NCI-H1930 (cell line): Measurements from ENCODE around the gene FIBP.

ENCODE experiments used
- DNase-seq, 2 experiments: peaks; one replicate each; lab custom pipeline; 2025; lab: John Stamatoyannopoulos, UW

The FIBP gene

DNA sequence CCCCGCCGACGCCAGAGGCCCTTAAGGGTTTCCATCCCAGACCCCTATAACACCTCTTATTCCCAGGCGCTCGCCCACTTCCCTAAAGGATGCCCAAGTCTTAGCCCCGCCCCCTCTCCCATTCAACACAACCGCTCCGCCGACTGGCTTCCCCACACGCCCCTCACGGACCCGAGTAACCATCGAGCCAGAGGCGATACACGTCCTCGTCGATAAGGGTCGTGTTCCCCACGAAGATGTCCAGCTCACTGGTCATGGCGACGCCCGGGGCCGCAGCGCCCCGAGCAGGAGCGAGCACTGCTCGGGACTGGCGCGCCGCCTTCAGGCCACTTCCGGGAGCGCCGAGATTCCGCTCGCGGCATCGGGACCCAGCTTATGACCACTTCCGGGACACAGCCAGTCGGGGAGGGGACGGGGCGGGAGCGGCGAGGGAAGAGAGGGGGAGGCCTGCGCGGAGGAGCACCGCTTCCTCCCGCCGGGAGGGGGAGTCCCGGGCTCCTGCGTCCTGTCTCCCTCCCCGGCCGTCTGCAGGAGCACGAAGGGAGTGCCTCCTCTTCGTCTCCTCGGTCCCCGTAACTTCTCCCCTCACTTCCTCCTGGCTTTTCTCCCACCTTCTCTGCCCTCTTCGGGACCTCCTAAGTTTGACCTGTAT is at the start of gene FIBP:
TSS of gene FIBP (minus strand) at position 309 of the 652 bp plus-strand sequence. CDS start at position 256, 53 bp downstream.
- peak; percentile 93 for DNase-seq

DNA sequence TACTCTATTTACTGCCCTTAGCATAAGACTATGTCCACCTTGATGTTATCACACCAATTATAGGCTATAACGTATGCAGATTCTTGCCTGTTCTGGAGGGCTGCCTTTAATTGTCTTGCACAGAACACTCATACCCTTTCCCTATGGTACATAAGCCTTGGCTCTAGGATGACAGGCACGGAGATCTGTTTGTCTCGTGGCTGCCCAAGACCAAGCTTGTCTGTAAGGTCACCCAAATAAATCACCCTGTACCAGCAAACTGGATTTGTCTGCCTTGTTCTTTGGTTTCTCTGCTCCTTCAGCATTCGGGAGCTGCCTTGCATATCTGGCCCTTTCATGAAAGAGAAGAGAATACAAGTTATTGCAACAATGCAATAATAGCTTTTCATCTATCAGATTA is 49.5 kb upstream of the FIBP start:
- no peak for DNase-seq

DNA sequence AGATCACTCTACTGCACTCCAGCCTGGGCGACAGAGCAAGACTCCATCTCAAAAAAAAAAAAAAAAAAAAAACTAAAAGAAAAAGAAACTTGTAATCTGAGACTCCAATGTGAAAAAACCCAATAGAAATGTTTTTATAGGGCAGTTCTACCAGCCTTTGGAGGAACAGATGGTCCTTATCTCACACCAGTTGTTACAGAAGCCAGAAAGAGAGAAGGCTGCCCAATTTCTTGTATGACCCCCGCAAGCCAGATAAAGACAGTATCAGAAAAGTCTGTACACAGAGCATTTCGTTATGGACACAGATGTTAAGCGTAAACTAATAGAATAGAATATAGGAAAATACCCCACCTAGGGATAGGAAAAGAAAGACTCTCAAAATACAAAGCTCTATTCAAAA is 45.7 kb upstream of the FIBP start:
- no peak for DNase-seq

DNA sequence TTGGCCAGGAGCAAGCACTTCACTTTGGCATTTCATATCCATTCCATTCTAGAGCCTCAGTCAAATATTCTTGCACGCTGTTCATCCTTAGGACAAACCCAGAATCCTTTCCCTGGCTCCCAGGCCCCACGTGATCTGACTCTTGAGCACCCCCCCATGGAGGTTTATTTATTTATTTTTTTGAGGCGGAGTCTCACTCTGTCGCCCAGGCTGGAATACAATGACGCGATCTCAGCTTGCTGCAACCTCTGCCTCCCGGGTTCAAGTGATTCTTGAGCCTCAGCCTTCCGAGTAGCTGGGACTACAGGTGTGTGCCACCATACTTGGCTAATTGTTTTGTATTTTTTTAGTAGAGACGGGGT is 44.3 kb upstream of the FIBP start:
- peak in 1 of 2 experiments; percentile 6 for DNase-seq

DNA sequence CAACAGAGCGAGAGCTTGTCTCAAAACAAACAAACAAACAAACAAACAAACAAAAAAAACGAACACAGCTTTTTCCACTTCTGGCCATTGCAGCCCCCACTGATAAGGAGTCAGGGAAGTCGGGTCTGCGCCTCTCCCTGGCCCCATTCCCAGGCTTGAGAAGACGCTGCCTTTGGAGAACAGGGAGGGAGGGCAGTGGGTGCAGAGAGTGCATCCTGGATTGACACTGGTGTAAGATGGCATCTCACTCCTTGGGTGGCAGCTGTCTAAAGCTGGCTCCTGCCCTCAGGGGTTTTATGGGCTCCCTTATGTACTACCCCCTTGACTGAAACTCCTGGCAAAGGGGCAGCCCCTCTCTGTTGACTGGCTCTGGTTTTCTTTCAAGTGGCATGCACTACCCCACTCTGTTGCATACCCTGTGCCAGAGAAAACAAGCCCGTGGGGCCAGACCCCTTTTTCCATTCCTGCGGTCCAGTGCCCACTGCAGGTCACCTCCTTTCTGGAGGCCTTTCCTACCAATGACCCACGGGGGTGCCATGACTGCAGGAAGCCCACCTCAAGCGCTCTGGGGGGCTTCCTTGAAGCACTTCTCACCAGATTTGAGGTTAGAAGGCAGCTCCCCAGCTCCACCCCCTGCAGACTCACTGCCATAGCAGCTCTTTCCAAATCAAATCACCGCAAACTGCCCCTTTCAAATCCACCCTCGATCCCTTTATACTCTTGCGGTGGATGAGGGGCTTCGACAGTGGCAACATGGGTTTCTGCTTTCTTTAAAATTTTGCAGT is 43.7 kb upstream of the FIBP start:
- DNase-seq: no peak

DNA sequence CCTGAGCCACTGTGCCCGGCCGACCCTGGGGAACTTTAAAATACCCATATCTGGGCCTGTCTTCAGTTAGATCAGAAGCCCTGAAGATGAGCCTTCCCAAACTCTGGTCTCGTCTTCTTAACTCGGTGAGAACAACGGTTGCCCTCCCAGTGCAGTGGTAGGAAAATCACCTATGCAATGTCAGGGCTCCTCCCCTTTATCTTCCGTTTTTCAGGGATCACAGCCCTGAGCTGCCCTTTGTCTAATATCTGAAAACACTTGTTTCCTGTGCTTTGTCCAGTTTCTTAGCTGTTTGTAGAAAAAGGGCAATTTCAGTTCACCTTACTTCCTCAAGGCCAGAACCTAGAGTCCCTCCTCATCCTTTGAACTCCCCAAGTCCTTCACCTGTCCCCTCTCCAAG is 40.4 kb upstream of the FIBP start:
- no peak for DNase-seq

DNA sequence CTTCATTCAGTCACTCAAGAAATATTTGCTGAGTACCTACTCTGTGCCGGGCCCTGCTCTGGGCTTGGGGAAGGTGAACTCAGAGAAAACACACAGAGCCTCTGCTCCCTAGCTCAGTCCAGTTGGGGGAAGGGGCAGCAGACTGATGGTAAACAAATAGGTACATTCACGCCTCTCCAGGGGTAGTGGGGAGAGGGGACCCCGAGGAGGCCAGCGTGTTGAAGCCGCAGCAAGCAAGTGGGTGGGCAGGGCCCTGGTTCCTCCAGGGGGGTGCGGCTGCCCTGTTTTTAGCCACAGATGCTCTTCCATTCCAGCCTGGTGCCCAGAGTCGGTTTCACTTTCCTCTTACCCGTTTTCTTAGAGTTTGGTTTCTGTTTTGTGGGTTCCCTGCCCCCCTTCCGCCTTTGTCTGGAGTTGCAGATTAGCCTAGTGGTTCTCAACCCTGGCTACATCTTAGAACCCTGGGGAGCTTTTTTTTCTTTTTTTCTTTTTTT is 39.7 kb upstream of the FIBP start:
- no peak for DNase-seq

DNA sequence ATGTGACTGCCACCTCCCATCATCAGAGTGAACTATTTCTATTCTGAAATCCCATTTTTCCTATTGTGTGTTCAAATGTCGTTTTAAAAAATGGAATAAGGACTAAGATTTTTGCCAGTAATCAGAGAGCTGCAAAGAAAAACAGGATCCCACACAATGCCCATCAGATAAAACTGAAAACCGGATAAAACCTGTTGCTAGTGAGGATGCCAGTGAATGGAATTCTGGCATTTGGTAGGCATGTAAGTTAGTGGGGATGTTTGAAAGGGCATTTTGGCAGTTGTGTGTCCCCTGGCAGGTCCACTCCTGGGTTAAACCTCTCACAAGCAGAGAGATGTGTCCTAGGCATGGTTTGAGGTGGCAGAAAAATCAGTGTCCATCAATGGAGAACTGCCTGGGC is 37.1 kb upstream of the FIBP start:
- DNase-seq: no peak

DNA sequence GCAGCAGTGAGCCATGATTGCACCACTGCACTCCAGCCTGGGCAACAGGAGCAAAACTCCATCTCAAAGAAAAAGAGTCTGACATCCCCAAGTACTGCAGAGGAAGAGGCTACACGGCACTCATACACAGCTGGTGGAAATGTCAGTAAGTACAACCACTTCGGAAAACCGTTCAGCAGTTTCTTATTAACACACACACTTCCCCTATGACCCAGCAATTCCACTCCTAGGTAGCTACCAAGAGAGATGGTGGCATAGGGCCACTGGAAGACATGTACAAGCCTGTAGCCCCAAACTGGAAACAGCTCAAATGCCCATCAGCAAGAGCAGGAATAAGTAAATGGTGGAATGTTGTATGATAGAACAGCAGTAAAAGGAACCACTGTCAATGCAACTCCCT is 34.3 kb upstream of the FIBP start:
- DNase-seq: no peak

DNA sequence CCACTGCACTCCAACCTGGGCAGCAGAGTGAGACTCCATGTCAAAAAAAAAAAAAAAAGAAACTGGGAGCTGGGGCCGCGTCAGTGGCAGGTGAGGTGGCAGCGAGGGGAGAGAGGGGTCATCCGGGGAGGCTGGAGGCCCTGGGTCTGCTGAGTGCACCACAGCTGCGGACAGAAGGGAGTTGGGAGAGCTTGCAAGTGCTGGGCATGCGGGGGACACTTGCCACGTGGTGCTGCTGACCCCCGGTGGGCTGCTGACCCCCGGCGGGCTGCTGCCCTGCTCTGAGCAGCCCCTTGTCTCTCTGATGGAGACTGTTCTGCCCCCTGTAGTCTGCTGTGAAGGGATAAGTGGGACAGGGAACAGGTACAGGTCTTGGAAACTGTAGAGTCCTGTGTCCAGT is 33.6 kb upstream of the FIBP start:
- no peak for DNase-seq

DNA sequence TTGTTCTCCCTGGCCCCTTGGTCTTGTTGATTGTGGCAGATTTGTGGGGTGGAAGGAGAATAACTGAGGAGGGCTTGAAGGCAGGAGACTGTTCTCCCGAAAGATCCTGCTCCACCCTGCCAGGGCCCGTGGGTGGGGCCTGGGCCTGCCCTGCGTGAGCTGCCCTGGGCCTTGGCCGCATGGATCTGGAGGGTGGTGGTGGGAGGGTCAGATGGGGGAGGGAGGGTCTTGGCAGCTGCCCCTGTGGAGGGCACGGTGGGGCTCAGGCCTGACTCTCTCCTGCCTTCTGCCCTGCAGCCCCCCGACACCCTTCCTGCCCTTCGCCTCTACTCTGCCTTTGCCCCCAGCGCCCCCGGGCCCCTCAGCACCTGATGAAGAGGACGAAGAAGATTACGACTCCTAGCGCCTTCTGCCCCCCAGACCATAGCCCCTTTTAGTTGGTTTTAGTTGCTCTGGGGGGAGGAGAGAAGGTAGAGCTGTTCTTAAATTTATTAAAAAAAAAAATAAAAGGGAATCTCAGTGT is 32.8 kb upstream of the FIBP start:
- no peak for DNase-seq

DNA sequence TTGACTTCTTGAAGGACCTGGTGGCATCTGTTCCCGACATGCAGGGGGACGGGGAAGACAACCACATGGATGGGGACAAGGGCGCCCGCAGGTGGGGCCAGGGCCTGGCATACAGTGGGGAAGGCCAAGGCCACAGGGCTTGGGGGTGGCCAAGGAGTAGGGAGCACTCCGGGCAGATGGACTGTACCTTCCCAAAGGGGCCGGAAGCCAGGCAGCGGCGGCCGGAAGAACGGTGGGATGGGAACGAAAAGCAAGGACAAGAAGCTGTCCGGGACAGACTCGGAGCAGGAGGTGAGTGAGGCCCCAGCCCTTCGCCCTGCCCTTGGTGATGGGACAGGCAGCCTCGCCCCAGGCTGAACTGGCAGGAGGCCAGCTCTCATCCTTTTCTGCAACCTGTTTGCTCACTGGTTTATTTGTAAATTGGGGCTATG is 32.1 kb upstream of the FIBP start:
- no peak for DNase-seq

DNA sequence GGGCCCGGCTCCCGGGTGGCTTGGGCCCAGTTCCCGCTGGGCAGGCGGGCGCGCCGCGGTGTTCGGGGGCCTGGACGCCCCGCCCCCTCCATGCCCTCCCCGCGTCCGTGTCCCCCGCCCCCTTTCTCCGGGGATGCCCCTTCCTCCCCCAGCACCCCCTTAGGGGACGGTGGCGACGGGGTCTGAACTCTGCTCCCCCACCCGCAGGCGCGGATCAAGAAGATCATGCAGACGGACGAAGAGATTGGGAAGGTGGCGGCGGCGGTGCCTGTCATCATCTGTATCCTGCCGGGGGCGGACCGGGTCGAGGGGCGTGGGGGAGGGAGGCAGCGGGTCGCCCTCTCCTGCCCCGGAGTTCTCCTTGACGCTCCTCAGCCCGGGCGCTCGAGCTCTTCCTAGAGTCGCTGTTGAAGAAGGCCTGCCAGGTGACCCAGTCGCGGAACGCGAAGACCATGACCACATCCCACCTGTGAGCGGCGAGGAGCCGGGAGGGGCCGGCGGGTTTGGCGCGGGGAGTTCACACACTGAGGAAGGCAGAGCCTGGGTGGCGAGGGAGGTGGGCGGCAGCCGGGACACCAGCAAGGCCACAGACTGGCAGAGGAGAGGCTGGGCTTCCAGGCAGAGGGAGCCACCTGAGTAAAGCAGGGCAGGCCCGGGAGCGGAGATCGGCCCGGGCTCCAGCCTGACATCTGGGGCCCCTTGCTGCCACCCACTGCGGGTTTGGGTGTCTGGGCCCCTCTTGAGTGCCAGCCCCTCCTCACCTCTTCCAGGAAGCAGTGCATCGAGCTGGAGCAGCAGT is 31.5 kb upstream of the FIBP start:
- DNase-seq: no peak

DNA sequence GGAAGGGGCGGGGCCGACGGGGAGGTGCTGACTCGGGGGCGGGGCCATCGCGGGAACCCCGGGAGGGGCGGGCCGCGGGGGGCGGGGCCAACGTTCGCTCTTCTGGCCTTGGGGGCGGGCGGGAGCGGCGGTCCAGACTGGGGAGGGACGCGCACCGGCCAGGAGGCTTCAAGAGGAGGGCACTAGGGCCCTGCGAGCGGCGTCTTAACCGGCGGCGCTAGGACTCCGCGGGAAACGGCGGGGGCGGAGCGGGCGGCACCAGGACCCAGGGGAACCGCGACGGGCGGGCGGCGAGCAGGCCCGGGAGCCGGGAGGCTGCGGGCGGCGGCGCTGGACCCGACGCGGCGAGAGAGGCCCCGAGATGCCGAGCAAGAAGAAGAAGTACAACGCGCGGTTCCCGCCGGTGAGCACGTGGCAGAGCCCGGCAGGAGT is 30.9 kb upstream of the FIBP start, which contains the start of gene DRAP1:
TSS of gene DRAP1 (plus strand) at position 286 of the 432 bp plus-strand sequence. CDS start at position 362, 76 bp downstream.
- DNase-seq: peak; percentile 95 to 97

DNA sequence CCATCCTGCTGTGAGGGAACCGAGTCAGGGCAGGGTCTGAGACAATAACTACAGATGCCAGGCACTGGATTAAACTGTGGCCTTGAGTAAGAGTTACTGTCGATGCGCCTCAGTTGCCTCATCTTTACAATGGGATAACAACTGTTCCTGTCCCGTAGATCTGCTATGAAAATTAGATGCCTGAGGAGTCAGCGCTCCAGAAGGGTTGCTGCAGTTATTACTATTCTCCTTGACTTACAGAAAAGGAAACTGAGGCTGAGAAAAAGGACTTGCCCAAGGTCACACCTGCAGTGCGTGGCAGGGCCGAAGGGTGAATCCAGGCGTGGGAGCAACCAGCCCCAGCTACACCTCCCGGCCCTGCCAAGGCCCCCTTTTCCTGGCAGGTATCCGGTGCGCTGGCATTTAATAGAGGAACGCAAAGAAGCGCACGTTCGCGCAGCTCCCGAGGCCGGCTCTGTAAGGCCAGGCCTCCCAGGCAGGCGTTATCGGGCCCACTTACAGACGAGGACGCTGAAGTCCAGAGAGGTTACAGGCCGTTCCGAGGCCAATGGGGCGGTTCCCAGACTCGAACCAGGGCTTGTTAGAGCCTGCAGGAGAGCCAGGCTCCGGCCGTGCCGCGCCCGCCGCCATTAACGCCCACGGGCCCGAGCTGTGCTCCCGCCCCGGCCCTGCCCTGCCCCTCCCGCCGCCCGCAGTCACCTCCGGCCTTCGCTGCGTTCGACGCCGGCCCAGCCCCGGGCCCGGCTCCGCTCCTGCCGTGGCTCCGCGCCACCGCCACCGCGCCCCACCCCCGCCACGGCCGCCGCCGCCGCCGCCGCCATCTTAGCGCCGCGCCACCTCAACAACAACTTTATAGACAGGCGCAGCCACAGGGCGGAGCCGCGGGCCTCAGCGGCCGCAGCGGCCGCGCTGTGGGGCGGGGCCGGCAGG is 30.2 kb upstream of the FIBP start, which contains the start of gene C11orf68:
TSS of gene C11orf68 (minus strand) at position 852 of the 930 bp plus-strand sequence. CDS start at position 821, 31 bp downstream.
- DNase-seq: no peak

DNA sequence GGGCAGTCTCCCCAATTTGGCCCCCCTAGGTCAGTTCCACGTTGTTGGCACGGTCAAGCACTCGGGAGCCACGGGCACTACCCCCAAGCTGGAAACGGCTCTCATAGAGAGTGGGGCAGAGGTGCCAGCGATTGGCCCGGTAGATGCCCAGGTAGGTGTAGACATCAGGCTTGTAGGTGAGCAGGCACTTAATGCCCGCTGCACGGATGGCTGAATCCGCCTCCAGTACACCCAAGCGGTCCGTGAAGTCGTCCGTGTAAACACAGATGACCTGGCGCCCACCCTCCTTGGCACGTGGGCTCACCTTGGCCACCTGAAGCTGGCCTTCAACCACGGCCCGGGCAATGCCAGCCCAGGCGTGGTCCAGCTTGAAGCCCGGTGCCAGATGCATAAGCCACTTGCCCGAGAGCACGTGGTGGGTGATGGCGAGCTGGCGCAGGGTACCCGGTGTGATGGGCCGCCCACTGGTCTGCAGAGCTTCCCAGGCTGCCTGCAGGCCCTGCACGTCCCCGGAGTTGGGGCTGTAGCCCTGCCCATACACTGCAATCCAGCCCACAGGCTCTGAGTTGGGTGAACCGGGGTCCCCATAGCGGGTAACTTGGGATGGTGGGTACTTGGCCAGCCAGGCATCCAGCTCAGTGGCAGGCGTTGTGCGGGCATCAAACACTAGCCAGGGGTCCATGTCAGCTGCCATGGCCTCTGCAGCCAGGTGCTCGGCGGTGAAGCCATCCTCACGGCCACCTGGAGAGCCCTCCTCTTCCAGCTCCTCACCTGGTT is 29.4 kb upstream of the FIBP start:
- DNase-seq: no peak

DNA sequence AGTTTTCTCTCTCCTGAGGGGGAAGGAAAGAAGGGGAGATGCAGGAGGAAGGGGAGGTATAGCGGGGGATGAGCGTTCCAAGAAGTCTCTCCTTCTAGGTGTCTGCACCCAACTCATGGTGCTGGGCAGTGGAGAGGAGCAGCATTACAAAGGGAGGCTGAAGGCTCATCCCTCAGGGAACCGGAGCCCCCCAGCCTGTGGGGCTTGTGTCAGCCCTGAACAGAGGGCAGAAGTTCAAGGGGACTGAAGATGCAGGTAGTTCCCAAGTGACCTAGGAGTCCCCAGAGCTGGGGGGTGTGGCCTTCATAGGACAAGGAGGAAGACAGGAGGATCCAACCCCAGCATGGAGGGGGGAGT is 28.8 kb upstream of the FIBP start:
- DNase-seq: no peak

DNA sequence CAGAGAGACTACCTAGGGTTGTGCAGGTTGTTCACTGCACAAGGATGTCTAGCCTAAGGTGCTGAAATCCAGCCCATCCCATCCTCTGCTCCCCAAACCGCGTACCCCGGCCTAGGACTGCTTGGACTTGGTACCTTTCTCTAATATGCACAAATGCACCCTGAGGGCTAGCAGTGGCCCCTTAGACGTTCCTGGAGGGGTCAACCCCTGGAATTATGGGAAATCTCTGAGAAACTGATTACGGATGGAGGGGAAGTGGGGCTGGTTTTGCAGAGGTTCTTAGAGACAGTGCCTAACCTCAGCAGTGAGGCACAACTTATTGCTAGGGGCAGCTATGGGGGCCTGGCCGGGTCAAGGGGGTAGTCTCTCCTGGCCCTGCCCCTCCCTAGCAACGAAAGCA is 28.1 kb upstream of the FIBP start:
- no peak for DNase-seq

DNA sequence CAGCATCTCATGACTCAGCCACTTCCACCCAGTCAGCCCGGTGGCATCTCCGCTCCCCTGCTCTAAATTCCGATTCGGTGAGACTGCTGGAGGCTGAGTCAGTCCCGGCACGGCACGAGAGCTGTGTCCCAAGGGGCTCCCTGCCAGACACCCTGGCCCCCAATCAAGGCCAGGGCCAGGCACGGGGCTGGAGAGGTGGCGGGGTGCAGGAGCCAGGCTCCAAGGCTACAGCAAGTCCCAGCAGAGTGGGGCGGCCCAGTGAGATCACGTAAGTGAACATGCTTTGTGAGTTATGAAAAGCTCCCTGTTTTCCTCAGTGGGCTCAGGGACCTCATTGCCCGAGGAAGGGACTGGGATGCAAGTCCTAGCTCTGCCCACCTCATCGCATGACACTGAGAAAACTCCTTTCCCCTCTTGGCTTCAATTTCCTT is 27.6 kb upstream of the FIBP start:
- no peak for DNase-seq

DNA sequence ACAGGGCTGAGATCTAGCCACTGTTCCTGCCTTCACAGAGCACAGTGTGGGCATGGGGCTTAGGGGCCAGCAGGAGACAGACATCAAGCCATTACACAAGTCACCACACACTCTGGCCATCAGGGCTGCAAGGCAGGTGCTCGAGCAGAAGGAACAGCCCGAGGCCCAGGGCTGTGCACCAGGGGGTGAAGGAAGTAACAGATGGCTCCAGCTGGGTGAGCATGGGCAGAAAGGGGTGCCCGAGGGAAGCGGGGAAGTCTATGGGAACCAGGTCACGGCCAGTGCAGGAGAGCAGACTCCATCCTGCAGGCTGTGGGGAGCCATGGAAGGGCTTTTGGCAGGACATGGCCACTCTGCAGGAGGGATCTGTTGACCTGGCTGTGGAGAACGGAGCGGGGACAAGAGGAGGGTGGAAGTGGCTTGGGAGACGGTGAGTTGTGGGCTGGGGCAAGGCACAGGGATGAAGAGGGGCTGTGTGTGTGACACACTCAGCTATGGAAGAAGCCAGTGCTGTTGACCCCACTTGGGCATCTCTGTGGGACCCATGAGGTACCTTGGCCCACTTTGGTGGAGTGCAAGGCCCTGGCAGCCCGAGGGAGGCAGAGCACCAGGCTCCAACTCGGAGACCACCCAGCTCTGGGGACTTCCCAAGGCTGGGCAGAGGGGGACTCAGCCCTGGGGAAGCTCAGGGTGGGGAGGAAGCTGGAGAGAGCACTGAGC is 27.0 kb upstream of the FIBP start:
- DNase-seq: no peak
